Measurements from ENCODE around the gene CDH8.

DNA sequence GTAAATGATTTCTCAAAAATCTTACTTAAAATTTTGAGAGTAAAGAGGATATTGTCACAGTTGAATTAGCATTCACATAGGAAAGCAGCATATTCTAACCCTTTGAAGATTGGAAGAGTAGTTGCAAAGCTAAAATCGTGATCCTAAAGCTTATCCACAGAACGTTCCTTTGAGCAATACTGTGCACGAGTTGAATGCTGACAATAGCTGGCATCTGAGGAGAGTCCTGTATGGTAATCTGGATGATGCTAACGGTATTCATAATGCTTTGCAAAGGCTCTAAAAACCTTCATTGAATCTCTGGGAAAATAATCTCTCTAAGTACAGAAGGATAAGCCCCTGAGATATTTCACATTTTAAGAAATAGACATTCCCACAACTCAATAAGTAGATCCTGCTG, 354.6 kb downstream of the CDH8 start:
- TF ChIP-seq, protein P1, sequence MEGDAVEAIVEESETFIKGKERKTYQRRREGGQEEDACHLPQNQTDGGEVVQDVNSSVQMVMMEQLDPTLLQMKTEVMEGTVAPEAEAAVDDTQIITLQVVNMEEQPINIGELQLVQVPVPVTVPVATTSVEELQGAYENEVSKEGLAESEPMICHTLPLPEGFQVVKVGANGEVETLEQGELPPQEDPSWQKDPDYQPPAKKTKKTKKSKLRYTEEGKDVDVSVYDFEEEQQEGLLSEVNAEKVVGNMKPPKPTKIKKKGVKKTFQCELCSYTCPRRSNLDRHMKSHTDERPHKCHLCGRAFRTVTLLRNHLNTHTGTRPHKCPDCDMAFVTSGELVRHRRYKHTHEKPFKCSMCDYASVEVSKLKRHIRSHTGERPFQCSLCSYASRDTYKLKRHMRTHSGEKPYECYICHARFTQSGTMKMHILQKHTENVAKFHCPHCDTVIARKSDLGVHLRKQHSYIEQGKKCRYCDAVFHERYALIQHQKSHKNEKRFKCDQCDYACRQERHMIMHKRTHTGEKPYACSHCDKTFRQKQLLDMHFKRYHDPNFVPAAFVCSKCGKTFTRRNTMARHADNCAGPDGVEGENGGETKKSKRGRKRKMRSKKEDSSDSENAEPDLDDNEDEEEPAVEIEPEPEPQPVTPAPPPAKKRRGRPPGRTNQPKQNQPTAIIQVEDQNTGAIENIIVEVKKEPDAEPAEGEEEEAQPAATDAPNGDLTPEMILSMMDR (IDR thresholded peaks at IDR 0.05; ENCODE audit: low read depth, low read length, missing input control), result no peak
- TF ChIP-seq, protein P2, sequence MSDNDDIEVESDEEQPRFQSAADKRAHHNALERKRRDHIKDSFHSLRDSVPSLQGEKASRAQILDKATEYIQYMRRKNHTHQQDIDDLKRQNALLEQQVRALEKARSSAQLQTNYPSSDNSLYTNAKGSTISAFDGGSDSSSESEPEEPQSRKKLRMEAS (IDR thresholded peaks at IDR 0.05), result no peak
- TF ChIP-seq, protein P3, sequence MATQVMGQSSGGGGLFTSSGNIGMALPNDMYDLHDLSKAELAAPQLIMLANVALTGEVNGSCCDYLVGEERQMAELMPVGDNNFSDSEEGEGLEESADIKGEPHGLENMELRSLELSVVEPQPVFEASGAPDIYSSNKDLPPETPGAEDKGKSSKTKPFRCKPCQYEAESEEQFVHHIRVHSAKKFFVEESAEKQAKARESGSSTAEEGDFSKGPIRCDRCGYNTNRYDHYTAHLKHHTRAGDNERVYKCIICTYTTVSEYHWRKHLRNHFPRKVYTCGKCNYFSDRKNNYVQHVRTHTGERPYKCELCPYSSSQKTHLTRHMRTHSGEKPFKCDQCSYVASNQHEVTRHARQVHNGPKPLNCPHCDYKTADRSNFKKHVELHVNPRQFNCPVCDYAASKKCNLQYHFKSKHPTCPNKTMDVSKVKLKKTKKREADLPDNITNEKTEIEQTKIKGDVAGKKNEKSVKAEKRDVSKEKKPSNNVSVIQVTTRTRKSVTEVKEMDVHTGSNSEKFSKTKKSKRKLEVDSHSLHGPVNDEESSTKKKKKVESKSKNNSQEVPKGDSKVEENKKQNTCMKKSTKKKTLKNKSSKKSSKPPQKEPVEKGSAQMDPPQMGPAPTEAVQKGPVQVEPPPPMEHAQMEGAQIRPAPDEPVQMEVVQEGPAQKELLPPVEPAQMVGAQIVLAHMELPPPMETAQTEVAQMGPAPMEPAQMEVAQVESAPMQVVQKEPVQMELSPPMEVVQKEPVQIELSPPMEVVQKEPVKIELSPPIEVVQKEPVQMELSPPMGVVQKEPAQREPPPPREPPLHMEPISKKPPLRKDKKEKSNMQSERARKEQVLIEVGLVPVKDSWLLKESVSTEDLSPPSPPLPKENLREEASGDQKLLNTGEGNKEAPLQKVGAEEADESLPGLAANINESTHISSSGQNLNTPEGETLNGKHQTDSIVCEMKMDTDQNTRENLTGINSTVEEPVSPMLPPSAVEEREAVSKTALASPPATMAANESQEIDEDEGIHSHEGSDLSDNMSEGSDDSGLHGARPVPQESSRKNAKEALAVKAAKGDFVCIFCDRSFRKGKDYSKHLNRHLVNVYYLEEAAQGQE (IDR thresholded peaks at IDR 0.05), result no peak
- no peak for TF ChIP-seq SP1 (IDR thresholded peaks at IDR 0.05)
- no peak for TF ChIP-seq EGR1 (IDR thresholded peaks at IDR 0.05; ENCODE audit: low read depth in 2 of 2)
- no peak for TF ChIP-seq GABPA (IDR thresholded peaks at IDR 0.05 in 1 of 2, conservative IDR thresholded peaks at IDR 0.05 in 1 of 2)
- no peak for TF ChIP-seq YY1 (IDR thresholded peaks at IDR 0.05)
- TF ChIP-seq TAF1 (conservative IDR thresholded peaks at IDR 0.05), result no peak
- no peak for TF ChIP-seq FOXA1 (IDR thresholded peaks at IDR 0.05)
